H1 (cell line): Measurements from ENCODE around the gene ISG15. TPM values are rescaled to one million over a fixed set of nuclear protein-coding genes. Genes with fewer than 3 reads are reported as not detected.

ENCODE experiments used
- CTCF ChIA-PET: fragments of 300-600 bp; sonication (Branson Sonifier 250); formaldehyde crosslinking; loops from one replicate; lab custom pipeline; 2021; ENCODE audit not compliant: partially characterized antibody; lab: Charles Lee
- POLR2A ChIA-PET: fragments of 300-600 bp; sonication (Branson Sonifier 250); formaldehyde crosslinking; loops from one replicate; lab custom pipeline; 2021; ENCODE audit warnings: inconsistent platforms; ENCODE audit not compliant: partially characterized antibody; lab: Charles Lee
- DNase-seq, 2 experiments: peaks; one replicate each; pipeline versions ENCODE4 v3.0.0 to v3.0.0-alpha.2; 2010 to 2022; ENCODE audit warnings: low spot score in 2 of 2, low read depth in 1 of 2, mixed read lengths in 1 of 2
- FAIRE-seq: peaks from 2 replicates; lab custom pipeline; 2011; peaks lifted over from hg19 to GRCh38; lab: Jason Lieb, UNC
- H2AFZ ChIP-seq: 2 replicates; pipeline ENCODE4 v1.8.1; 2012; ENCODE audit warnings: low read length, inconsistent platforms
- H2AK5ac ChIP-seq: 2 replicates; pipeline ENCODE4 v1.6.1; 2013; ENCODE audit warnings: low read depth, low read length
- H2BK120ac ChIP-seq: replicated peaks from 2 replicates; pipeline ENCODE3; 2013; ENCODE audit warnings: low read depth, low read length, inconsistent platforms
- H2BK12ac ChIP-seq: 2 replicates; pipeline ENCODE4 v1.6.1; 2013; ENCODE audit warnings: low read depth, low read length
- H2BK15ac ChIP-seq: 2 replicates; pipeline ENCODE4 v1.6.1; 2013; ENCODE audit warnings: low read length
- H2BK20ac ChIP-seq: 2 replicates; pipeline ENCODE4 v1.6.1; 2013; ENCODE audit warnings: low read length
- H2BK5ac ChIP-seq: 2 replicates; pipeline ENCODE4 v1.6.1; 2013; ENCODE audit warnings: low read depth, low read length
- H3K14ac ChIP-seq: 2 replicates; pipeline ENCODE4 v1.6.1; 2013; ENCODE audit warnings: inconsistent platforms; ENCODE audit not compliant: insufficient read length
- H3K18ac ChIP-seq: 2 replicates; pipeline ENCODE4 v1.6.1; 2013; ENCODE audit warnings: low read length; ENCODE audit errors: extremely low read depth
- H3K23ac ChIP-seq: 2 replicates; pipeline ENCODE4 v1.6.1; 2013; ENCODE audit warnings: inconsistent platforms; ENCODE audit not compliant: insufficient read length
- H3K23me2 ChIP-seq: 2 replicates; pipeline ENCODE4 v1.6.1; 2013; ENCODE audit warnings: low read depth, low read length
- H3K27ac ChIP-seq: 2 replicates; pipeline ENCODE4 v1.6.1; 2011; ENCODE audit warnings: low read depth, low read length, inconsistent platforms
- H3K27me3 ChIP-seq, 4 experiments: replicated peaks in 1 of 4; 1 replicate in 1 of 4; 2 replicates in 3 of 4; pipeline versions ENCODE4 v1.6.1 to v1.8.1; 2011 to 2013; ENCODE audit warnings: low read length in 3 of 4, mild to moderate bottlenecking in 3 of 4, inconsistent platforms in 2 of 4, mixed read lengths in 2 of 4, moderate library complexity in 1 of 4; ENCODE audit not compliant: control insufficient read depth in 3 of 4, insufficient read depth in 3 of 4; ENCODE audit errors: extremely low read depth in 1 of 4
- H3K36me3 ChIP-seq, 4 experiments: 2 replicates each; pipeline versions ENCODE4 v1.6.1 to v1.8.1; 2011 to 2013; ENCODE audit warnings: mild to moderate bottlenecking in 4 of 4, low read length in 3 of 4, moderate library complexity in 2 of 4, control low read depth in 1 of 4, inconsistent platforms in 1 of 4; ENCODE audit not compliant: insufficient read depth in 4 of 4, control insufficient read depth in 2 of 4
- H3K4ac ChIP-seq: replicated peaks from 2 replicates; pipeline ENCODE3; 2013; ENCODE audit warnings: low read length, low read depth, mixed read lengths, inconsistent platforms; ENCODE audit not compliant: insufficient read length
- H3K4me1 ChIP-seq, 4 experiments: replicated peaks in 1 of 4; 1 replicate in 1 of 4; 2 replicates in 3 of 4; pipeline versions ENCODE4 v1.6.1 to v1.8.1; 2011 to 2013; ENCODE audit warnings: low read length in 3 of 4, inconsistent platforms in 2 of 4, mixed read lengths in 1 of 4; ENCODE audit not compliant: insufficient read depth in 4 of 4, control insufficient read depth in 3 of 4
- H3K4me2 ChIP-seq, 2 experiments: 2 replicates each; pipeline versions ENCODE4 v1.6.1 to v1.8.1; 2011 to 2013; ENCODE audit warnings: low read depth in 2 of 2, low read length in 2 of 2, control low read depth in 1 of 2, inconsistent platforms in 1 of 2, mild to moderate bottlenecking in 1 of 2; ENCODE audit not compliant: insufficient read depth in 1 of 2
- H3K4me3 ChIP-seq, 4 experiments: fragments of 200-600, 300-600 bp in 1 of 4; sonication (generic), shearing (Covaris generic), sonication (Bioruptor Twin) in 1 of 4; 2 replicates each; pipeline versions ENCODE4 v1.5.1 to v1.8.1; 2011 to 2016; ENCODE audit warnings: low read length in 4 of 4, low read depth in 3 of 4, control low read depth in 2 of 4, inconsistent platforms in 2 of 4, mild to moderate bottlenecking in 2 of 4, mixed read lengths in 1 of 4, moderate library complexity in 1 of 4; ENCODE audit not compliant: insufficient read depth in 2 of 4; ENCODE audit errors: extremely low read depth in 1 of 4
- H3K56ac ChIP-seq: replicated peaks from 2 replicates; pipeline ENCODE3; 2013; ENCODE audit warnings: low read depth, mild to moderate bottlenecking, mixed read lengths, low read length, inconsistent platforms; ENCODE audit not compliant: insufficient read length
- H3K79me1 ChIP-seq: 2 replicates; pipeline ENCODE4 v1.6.1; 2013; ENCODE audit warnings: low read depth, low read length, control low read depth
- H3K79me2 ChIP-seq, 2 experiments: 2 replicates each; pipeline versions ENCODE4 v1.6.1 to v1.8.1; 2012 to 2013; ENCODE audit warnings: low read length in 2 of 2, mild to moderate bottlenecking in 2 of 2, inconsistent platforms in 1 of 2; ENCODE audit not compliant: insufficient read depth in 2 of 2, control insufficient read depth in 1 of 2
- H3K9ac ChIP-seq, 4 experiments: replicated peaks in 1 of 4; 1 replicate in 1 of 4; 2 replicates in 3 of 4; pipeline versions ENCODE4 v1.6.1 to v1.8.1; 2011 to 2013; ENCODE audit warnings: low read depth in 3 of 4, low read length in 3 of 4, control low read depth in 2 of 4, mild to moderate bottlenecking in 2 of 4, moderate library complexity in 2 of 4, inconsistent platforms in 1 of 4; ENCODE audit errors: extremely low read depth in 1 of 4
- H3K9me3 ChIP-seq, 2 experiments: 2 replicates each; pipeline versions ENCODE4 v1.6.1 to v1.8.1; 2012 to 2013; ENCODE audit warnings: mild to moderate bottlenecking in 2 of 2, moderate library complexity in 2 of 2, control low read depth in 1 of 2, inconsistent platforms in 1 of 2, low read depth in 1 of 2, low read length in 1 of 2, mixed read lengths in 1 of 2; ENCODE audit not compliant: insufficient read depth in 2 of 2
- H4K20me1 ChIP-seq, 2 experiments: replicated peaks in 1 of 2; 2 replicates each; pipeline versions ENCODE3 to v1.8.1; 2011 to 2013; ENCODE audit warnings: inconsistent platforms in 2 of 2, low read length in 2 of 2, mild to moderate bottlenecking in 1 of 2; ENCODE audit not compliant: insufficient read depth in 2 of 2, control insufficient read depth in 1 of 2
- H4K5ac ChIP-seq: 2 replicates; pipeline ENCODE4 v1.6.1; 2013; ENCODE audit warnings: low read length, low read depth, mixed read lengths, inconsistent platforms; ENCODE audit not compliant: insufficient read length
- H4K8ac ChIP-seq: 2 replicates; pipeline ENCODE4 v1.8.0; 2013; ENCODE audit warnings: mild to moderate bottlenecking, moderate library complexity, low read length, inconsistent platforms; ENCODE audit not compliant: insufficient read depth; ENCODE audit errors: extremely low read depth
- H4K91ac ChIP-seq: replicated peaks from 2 replicates; pipeline ENCODE3; 2013; ENCODE audit warnings: low read length, mixed read lengths, inconsistent platforms; ENCODE audit not compliant: insufficient read length
- BCL11A ChIP-seq, 2 experiments: IDR thresholded peaks; one replicate each; pipeline ENCODE4 v1.6.1; 2011; ENCODE audit warnings: low read depth in 2 of 2, low read length in 2 of 2, mild to moderate bottlenecking in 2 of 2
- EP300 ChIP-seq, 2 experiments: IDR thresholded peaks; 1 replicate in 1 of 2; 2 replicates in 1 of 2; pipeline ENCODE4 v1.6.1; 2011 to 2012; ENCODE audit warnings: low read depth in 2 of 2, low read length in 2 of 2, mild to moderate bottlenecking in 2 of 2, borderline replicate concordance in 1 of 2, inconsistent platforms in 1 of 2, moderate library complexity in 1 of 2
- GABPA ChIP-seq: IDR thresholded peaks from 2 replicates; pipeline ENCODE4 v1.6.1; 2011; ENCODE audit warnings: mild to moderate bottlenecking, low read length, moderate library complexity, borderline replicate concordance; ENCODE audit not compliant: insufficient read depth
- HDAC2 ChIP-seq, 2 experiments: fragments of 300-600 bp in 1 of 2; sonication (generic) in 1 of 2; IDR thresholded peaks; 2 replicates each; pipeline ENCODE4 v1.6.1; 2011 to 2012; ENCODE audit warnings: low read depth in 2 of 2, low read length in 2 of 2, mild to moderate bottlenecking in 2 of 2, moderate library complexity in 2 of 2, borderline replicate concordance in 1 of 2, inconsistent platforms in 1 of 2
- JUND ChIP-seq: IDR thresholded peaks from 2 replicates; pipeline ENCODE4 v1.6.1; 2011; ENCODE audit warnings: mild to moderate bottlenecking, improper control_type of control experiment, low read length
- POU5F1 ChIP-seq: IDR thresholded peaks from 2 replicates; pipeline ENCODE4 v1.6.1; 2011; ENCODE audit warnings: low read depth, mild to moderate bottlenecking, low read length, moderate library complexity
- SIN3A ChIP-seq, 2 experiments: IDR thresholded peaks in 1 of 2; conservative IDR thresholded peaks in 1 of 2; 2 replicates each; pipeline ENCODE4 v1.6.1; 2011 to 2012; ENCODE audit warnings: low read length in 2 of 2, improper control_type of control experiment in 1 of 2, low read depth in 1 of 2, mild to moderate bottlenecking in 1 of 2
- SIX5 ChIP-seq: IDR thresholded peaks from 2 replicates; pipeline ENCODE4 v1.6.1; 2011; ENCODE audit warnings: mild to moderate bottlenecking, low read depth, low read length
- SP4 ChIP-seq: IDR thresholded peaks from 2 replicates; pipeline ENCODE4 v1.6.1; 2012; ENCODE audit warnings: low read length, inconsistent platforms
- WGBS, 2 experiments: shearing (Covaris generic) in 1 of 2; methylation state at CpG; one replicate each; pipeline versions ENCODE4 v1.1.6 to v1.1.7; 2013 to 2015; ENCODE audit warnings: low lambda C conversion rate in 2 of 2, mixed read lengths in 2 of 2, inconsistent platforms in 1 of 2, low coverage in 1 of 2, missing lambda C conversion rate in 1 of 2; ENCODE audit not compliant: insufficient replicate concordance in 2 of 2, insufficient coverage in 1 of 2, insufficient read length in 1 of 2; ENCODE audit errors: extremely low coverage in 1 of 2, missing lambda C conversion rate in 1 of 2; 5-methylcytosine and 5-hydroxymethylcytosine counted together
- polyA plus RNA-seq, 7 experiments: library from polyadenylated mRNA; depleted of rRNA in 3 of 7; stranded (reverse) in 5 of 7; unstranded in 2 of 7; fragments of >200 nt in 5 of 7; fragments of 200-250 nt in 2 of 7; gene quantifications; 1 replicate in 5 of 7; 2 replicates in 1 of 7; 4 replicates in 1 of 7; pipeline versions ENCODE4 v1.2.1 to v1.2.3, GENCODE V29; 2011 to 2013; ENCODE audit warnings: missing spikeins in 2 of 7, mixed read lengths in 2 of 7
- total RNA-seq: library from RNA; stranded (reverse); fragmentation: NEBNext Ultra II Directional; extraction: Animal tissue kit (Norgen Biotek cat#: 25700); gene quantifications from 2 replicates; pipeline ENCODE4 v1.2.1, GENCODE V29; 2021
- TF ChIP-seq, protein P1 (sequence below): IDR thresholded peaks from 2 replicates; pipeline ENCODE4 v1.6.1; 2012; ENCODE audit warnings: inconsistent platforms

The ISG15 gene
- total and polyA plus RNA-seq, 2 of the 8 experiments (the other 6 are each of a cell fraction or from before 2014, with no cell fraction given): 29.3 to 121 TPM

DNA sequence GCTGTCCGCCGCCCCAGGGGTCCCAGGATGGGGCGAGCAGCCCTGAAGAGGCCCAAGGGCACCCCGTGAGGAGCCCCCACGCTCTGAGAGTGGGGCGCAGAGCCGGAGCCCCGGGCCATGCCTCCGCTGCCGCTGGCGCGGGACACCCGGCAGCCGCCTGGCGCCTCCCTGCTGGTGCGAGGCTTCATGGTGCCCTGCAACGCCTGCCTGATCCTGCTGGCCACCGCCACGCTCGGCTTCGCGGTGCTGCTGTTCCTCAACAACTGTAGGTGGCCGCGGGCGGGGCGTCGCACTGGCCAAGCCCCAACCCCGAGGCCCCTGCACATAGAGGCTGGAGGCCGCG is 21.1 kb downstream of the ISG15 start:
- Histone ChIP-seq H3K79me1 (peaks cover 7% of the 10 kb centered on the region), H2BK15ac (no peak overlapping the region), H3K14ac (no peak overlapping the region), H3K79me2 (no peaks in the 10 kb centered on the region), H2BK120ac (no peak overlapping the region), H3K23me2 (peaks cover 8% of the 10 kb centered on the region), H3K9ac (peak overlapping the region in 1 of 4 experiments; percentile 67; a peak in 2 of 7 replicates), H3K4ac (no peak overlapping the region), H3K18ac (no peak overlapping the region)
- 40% methylated on average over 20 of the region's 30 CpGs; no CpG with 5 or more reads in 1 of the 2 experiments for WGBS, 2 experiments
- TF ChIP-seq HDAC2 (IDR thresholded peaks at IDR 0.05; ENCODE audit: borderline replicate concordance in 1 of 2, low read depth in 2 of 2, low read length in 2 of 2): no peak
- no peak for TF ChIP-seq JUND
- TF ChIP-seq SIN3A (conservative IDR thresholded peaks at IDR 0.05 in 1 of 2, IDR thresholded peaks at IDR 0.05 in 1 of 2; ENCODE audit: low read depth in 1 of 2, low read length in 2 of 2): no peak
- TF ChIP-seq SP4: no peak
- TF ChIP-seq, protein P1, sequence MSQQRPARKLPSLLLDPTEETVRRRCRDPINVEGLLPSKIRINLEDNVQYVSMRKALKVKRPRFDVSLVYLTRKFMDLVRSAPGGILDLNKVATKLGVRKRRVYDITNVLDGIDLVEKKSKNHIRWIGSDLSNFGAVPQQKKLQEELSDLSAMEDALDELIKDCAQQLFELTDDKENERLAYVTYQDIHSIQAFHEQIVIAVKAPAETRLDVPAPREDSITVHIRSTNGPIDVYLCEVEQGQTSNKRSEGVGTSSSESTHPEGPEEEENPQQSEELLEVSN: 0 out of 2 replicates have a peak, but pooled peaks have one; percentile 16
- TF ChIP-seq POU5F1: no peak
- peak; percentile 44; the same call in 1 of the 2 replicates for TF ChIP-seq GABPA
- no peak for TF ChIP-seq BCL11A (IDR thresholded peaks at IDR 0.05; ENCODE audit: low read depth in 2 of 2, low read length in 2 of 2)
- no peak for TF ChIP-seq EP300 (IDR thresholded peaks at IDR 0.05; ENCODE audit: borderline replicate concordance in 1 of 2, low read depth in 2 of 2, low read length in 2 of 2)
- no peak for TF ChIP-seq SIX5
- TF ChIP-seq, all 59 proteins: peak for 2
- DNase-seq: no peak
- peak overlapping the region; percentile 49 to 88; a peak in 3 of 4 replicates for H3K4me2 ChIP-seq
- FAIRE-seq: no peak
- H2BK12ac ChIP-seq: no peak overlapping the region
- H4K91ac ChIP-seq: no peak overlapping the region
- H3K9me3 ChIP-seq: no peaks in the 10 kb centered on the region
- CTCF ChIA-PET: interaction anchor here (0.5 to 4.5 kb wide), 5 partner anchors 11 to 51 kb away, joined by 3 to 60 read pairs (median 5); partner anchors contain the start of genes ISG15 and PERM1
- H4K8ac ChIP-seq: no peak overlapping the region
- no peak overlapping the region for H3K27ac ChIP-seq
- H2BK5ac ChIP-seq: no peak overlapping the region
- peaks cover 0 to 30% (median 23%) of the 10 kb centered on the region in 4 experiments; a peak in 5 of 7 replicates for H3K27me3 ChIP-seq
- no peak overlapping the region for H3K23ac ChIP-seq
- POLR2A ChIA-PET: interaction anchor here (0.7 to 10.9 kb wide), 15 partner anchors 9 to 146 kb away, joined by 3 to 245 read pairs (median 4); partner anchors contain the start of genes AGRN, HES4 and ISG15
- peaks cover 0 to 7% (median 0%) of the 10 kb centered on the region in 4 experiments; a peak in 2 of 8 replicates for H3K36me3 ChIP-seq
- H3K4me1 ChIP-seq: peaks cover 0 to 23% (median 11%) of the 10 kb centered on the region in 4 experiments; a peak in 6 of 7 replicates
- no peak overlapping the region for H4K5ac ChIP-seq
- peak overlapping the region; percentile 36 to 67 (median 38) for H3K4me3 ChIP-seq
- peaks cover 40 to 59% of the 10 kb centered on the region in 2 experiments for H4K20me1 ChIP-seq
- no peak overlapping the region for H2AFZ ChIP-seq
- H3K56ac ChIP-seq: no peak overlapping the region
- H2BK20ac ChIP-seq: no peak overlapping the region
- H2AK5ac ChIP-seq: no peak overlapping the region
